Astrocyte of the spinal cord (primary cell): ENCODE measurements around the gene PTPRU.
"Not testable (repeated sequence)": the region's sequence is repeated elsewhere in the genome, so short reads cannot be mapped to it uniquely, and the experiment has no call there.

ENCODE experiments used
- DNase-seq: peaks from one replicate; pipeline ENCODE4 v3.0.0; 2011; ENCODE audit warnings: low read depth, low spot score
- H3K4me3 ChIP-seq: 2 replicates; pipeline ENCODE4 v1.5.1; 2011; ENCODE audit warnings: low read depth, mild to moderate bottlenecking, low read length, moderate library complexity
- CTCF ChIP-seq: IDR thresholded peaks from 2 replicates; pipeline ENCODE4 v1.5.1; 2012; ENCODE audit warnings: low read depth, mild to moderate bottlenecking, low read length, inconsistent platforms
- in situ Hi-C: cut with HindIII; loops from 2 replicates; pipeline ENCODE4 v1.10.0; 2017; ENCODE audit warnings: low sequenced_read_pairs

PTPRU gene

DNA sequence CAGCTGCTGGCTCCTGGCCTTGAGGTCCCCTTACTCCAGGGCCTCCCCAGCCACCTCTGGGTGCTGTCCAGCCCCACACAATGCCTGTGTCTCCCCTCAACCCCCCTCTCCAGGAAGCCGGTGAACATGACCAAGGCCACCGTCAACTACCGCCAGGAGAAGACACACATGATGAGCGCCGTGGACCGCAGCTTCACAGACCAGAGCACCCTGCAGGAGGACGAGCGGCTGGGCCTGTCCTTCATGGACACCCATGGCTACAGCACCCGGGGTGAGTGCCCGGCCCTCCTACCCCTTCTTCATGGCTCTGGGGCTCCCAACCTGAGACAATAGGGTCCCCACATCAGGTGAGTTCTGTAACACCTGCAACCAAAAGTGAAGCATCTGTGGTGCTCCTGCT is 55.4 kb downstream of the PTPRU start:
- TF ChIP-seq CTCF, result no peak
- no peak for DNase-seq
- no peak overlapping the region for H3K4me3 ChIP-seq
- in situ Hi-C loops, result no loop called here

- H3K4me3 ChIP-seq, result no peak overlapping the region
- no peak for TF ChIP-seq CTCF
- in situ Hi-C loops, result no loop called here
- no peak for DNase-seq
These were observed 56.0 kb downstream of the PTPRU start for GRCh38 chr1:29292344-29292743.

GRCh38 chr1:29297450-29297849 is 61.1 kb downstream of the PTPRU start:
- TF ChIP-seq CTCF, result no peak
- no peak overlapping the region for H3K4me3 ChIP-seq
- no peak for DNase-seq
- in situ Hi-C loops, result no loop called here

GRCh38 chr1:29298246-29298645 is 61.9 kb downstream of the PTPRU start:
- no peak for TF ChIP-seq CTCF
- no peak overlapping the region for H3K4me3 ChIP-seq
- in situ Hi-C loops, result no loop called here
- DNase-seq, result no peak

- TF ChIP-seq CTCF, result no peak
- no peak for DNase-seq
- no peak overlapping the region for H3K4me3 ChIP-seq
- in situ Hi-C loops, result no loop called here
These were observed 63.1 kb downstream of the PTPRU start for GRCh38 chr1:29299446-29299845.

DNA sequence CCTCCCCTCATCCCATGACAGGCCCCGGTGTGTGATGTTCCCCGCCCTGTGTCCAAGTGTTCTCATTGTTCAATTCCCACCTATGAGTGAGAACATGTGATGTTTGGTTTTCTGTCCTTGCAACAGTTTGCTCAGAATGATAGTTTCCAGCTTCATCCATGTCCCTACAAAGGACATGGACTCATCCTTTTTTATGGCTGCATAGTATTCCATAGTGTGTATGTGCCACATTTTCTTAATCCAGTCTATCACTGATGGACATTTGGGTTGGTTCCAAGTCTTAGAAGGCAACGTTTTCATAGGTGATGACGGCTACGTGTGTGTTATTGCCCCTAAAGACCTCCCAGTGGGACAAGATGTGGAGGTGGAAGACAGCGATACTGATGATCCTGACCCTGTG is 65.4 kb downstream of the PTPRU start:
- in situ Hi-C loops, result not testable (repeated sequence)

DNA sequence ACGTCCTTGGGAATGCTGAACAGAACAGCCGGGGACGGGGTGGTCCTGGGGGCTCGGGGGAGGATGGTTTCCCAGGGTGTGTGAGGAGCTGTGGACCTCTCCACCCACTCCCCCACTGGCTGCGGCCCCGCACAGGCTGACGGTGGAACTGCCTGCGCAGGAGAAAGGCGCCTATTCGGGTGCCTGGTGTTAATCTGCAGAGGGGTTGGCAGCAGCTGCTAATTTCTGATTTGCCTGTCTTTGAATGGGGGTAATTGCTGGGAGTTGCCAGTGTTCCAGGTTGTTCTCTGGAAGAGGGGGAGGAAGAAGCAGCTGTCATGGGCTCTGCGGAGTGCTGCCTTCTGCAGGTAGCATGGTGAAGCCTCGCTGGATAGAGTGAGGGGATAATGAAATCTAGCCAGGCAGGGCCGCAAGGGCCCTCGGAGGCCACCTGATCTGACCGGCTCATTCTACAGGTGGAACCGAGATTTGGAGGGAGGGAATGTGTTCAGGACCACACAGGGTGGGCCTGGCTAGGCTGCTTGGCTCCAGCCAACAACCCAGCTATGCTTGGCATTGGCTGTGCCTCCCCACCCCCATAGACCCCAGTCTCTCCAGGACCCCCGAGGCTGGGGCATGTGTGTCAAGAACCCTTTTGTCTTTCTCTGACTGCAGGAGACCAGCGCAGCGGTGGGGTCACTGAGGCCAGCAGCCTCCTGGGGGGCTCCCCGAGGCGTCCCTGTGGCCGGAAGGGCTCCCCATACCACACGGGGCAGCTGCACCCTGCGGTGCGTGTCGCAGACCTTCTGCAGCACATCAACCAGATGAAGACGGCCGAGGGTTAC is 67.1 kb downstream of the PTPRU start:
- in situ Hi-C loops, result no loop called here

More for the DNA sequence above, 65.4 kb downstream of the PTPRU start:
- not testable (repeated sequence) for H3K4me3 ChIP-seq, DNase-seq

More for the DNA sequence above, 67.1 kb downstream of the PTPRU start:
- TF ChIP-seq CTCF, result no peak
- DNase-seq, result no peak
- no peak overlapping the region for H3K4me3 ChIP-seq
